OCI-LY7 (cell line): ENCODE data around the gene ACSF2. TPM values are rescaled to one million over a fixed set of nuclear protein-coding genes. Genes with fewer than 3 reads are reported as not detected.

ENCODE experiments used
- BruUV-seq: library from RNA; stranded (reverse); fragments of 400-500 nt; replicated peaks from 2 replicates; lab custom pipeline; 2021; lab: Mats Ljungman, UMichigan
- CTCF ChIA-PET: fragments of 300-600 bp; sonication (Branson Sonifier 250); formaldehyde crosslinking; loops from one replicate; lab custom pipeline; 2022; ENCODE audit warnings: antibody characterized with exemption; ENCODE audit not compliant: unreplicated experiment; lab: Charles Lee
- POLR2A ChIA-PET: fragments of 300-600 bp; sonication (Branson Sonifier 250); formaldehyde crosslinking; loops from one replicate; lab custom pipeline; 2022; ENCODE audit warnings: antibody characterized with exemption; lab: Charles Lee
- DNase-seq: peaks from one replicate; pipeline ENCODE4 v3.0.0-alpha.2; 2015; ENCODE audit warnings: low spot score
- H2AFZ ChIP-seq: fragments of 200-600 bp; sonication (generic), shearing (Covaris generic); 2 replicates; pipeline ENCODE4 v1.6.1; 2014; ENCODE audit warnings: mild to moderate bottlenecking, antibody characterized with exemption, low read length, moderate library complexity
- H3K27ac ChIP-seq: fragments of 200-600 bp; sonication (generic); 2 replicates; pipeline ENCODE4 v1.5.1; 2014; ENCODE audit warnings: mixed run types, low read depth, mild to moderate bottlenecking, moderate library complexity, low read length, inconsistent platforms; ENCODE audit not compliant: poor library complexity, severe bottlenecking
- H3K36me3 ChIP-seq: fragments of 200-600 bp; sonication (generic); 2 replicates; pipeline ENCODE4 v1.6.1; 2014; ENCODE audit warnings: mild to moderate bottlenecking, antibody characterized with exemption, low read length, moderate library complexity, mixed read lengths; ENCODE audit not compliant: insufficient read depth
- H3K4me1 ChIP-seq: fragments of 200-600 bp; sonication (generic); 2 replicates; pipeline ENCODE4 v1.5.1; 2014; ENCODE audit warnings: mild to moderate bottlenecking, low read length; ENCODE audit not compliant: insufficient read depth, poor library complexity, severe bottlenecking
- H3K4me2 ChIP-seq: fragments of 200-600 bp; sonication (generic); 2 replicates; pipeline ENCODE4 v1.6.1; 2014; ENCODE audit warnings: mild to moderate bottlenecking, low read length
- H3K4me3 ChIP-seq: fragments of 200-600 bp; sonication (generic); 2 replicates; pipeline ENCODE4 v1.5.1; 2014; ENCODE audit warnings: mild to moderate bottlenecking, low read depth, low read length; ENCODE audit not compliant: poor library complexity, severe bottlenecking
- H3K79me2 ChIP-seq: fragments of 200-600 bp; sonication (generic); 2 replicates; pipeline ENCODE4 v1.6.1; 2016; ENCODE audit warnings: low read depth, mild to moderate bottlenecking, low read length, moderate library complexity, mixed read lengths; ENCODE audit not compliant: insufficient read depth
- H3K9me2 ChIP-seq: fragments of 200-600 bp; sonication (generic); 2 replicates; pipeline ENCODE4 v1.6.1; 2016; ENCODE audit warnings: mild to moderate bottlenecking, low read length, mixed read lengths; ENCODE audit not compliant: insufficient read depth
- H3K9me3 ChIP-seq: fragments of 200-600 bp; sonication (generic); 2 replicates; pipeline ENCODE4 v1.6.1; 2014; ENCODE audit warnings: mild to moderate bottlenecking, mixed run types, low read length, mixed read lengths
- H4K20me1 ChIP-seq: fragments of 200-600 bp; sonication (generic); 2 replicates; pipeline ENCODE4 v1.6.1; 2014; ENCODE audit warnings: mild to moderate bottlenecking, antibody characterized with exemption, low read length, moderate library complexity, mixed read lengths; ENCODE audit not compliant: insufficient read depth
- CTCF ChIP-seq: fragments of 200-600 bp; sonication (generic); conservative IDR thresholded peaks from 2 replicates; pipeline ENCODE4 v1.5.1; 2014; ENCODE audit warnings: mild to moderate bottlenecking, antibody characterized with exemption, low read length, moderate library complexity, mixed read lengths
- EZH2phosphoT487 ChIP-seq: fragments of 200-600 bp; sonication (generic); IDR thresholded peaks from 2 replicates; pipeline ENCODE4 v1.6.1; 2018; ENCODE audit warnings: low read depth, borderline replicate concordance, mild to moderate bottlenecking, mixed run types, antibody characterized with exemption, low read length, moderate library complexity, mixed read lengths
- intact Hi-C: fragments of 100-400 bp; cut with micrococcal nuclease; formaldehyde crosslinking; loops from one replicate; pipeline ENCODE4 v1.10.0; 2022; ENCODE audit not compliant: unreplicated experiment
- total RNA-seq, 2 experiments: library from RNA; depleted of rRNA in 1 of 2; stranded (reverse); fragments of >200 nt in 1 of 2; shearing (Covaris generic) in 1 of 2; gene quantifications; 2 replicates each; pipeline ENCODE4 v1.2.3, GENCODE V29; 2014 to 2022

ACSF2 gene
- total RNA-seq, 2 experiments from 2014 or later, result 38.6 to 42.7 TPM

- BruUV-seq, result no TSS peak
- intact Hi-C loops, result loop anchor here (10.0 kb wide), 1 partner anchor 220 kb away; the partner anchor contains the start of gene ANKRD40
Measured at GRCh38 chr17:50484386-50485155, 58.6 kb downstream of the ACSF2 start.

GRCh38 chr17:50487213-50488096 is 61.4 kb downstream of the ACSF2 start:
- Histone ChIP-seq H4K20me1 (no peaks in the 10 kb centered on the region), H3K9me3 (no peaks in the 10 kb centered on the region), H2AFZ (no peak overlapping the region), H3K4me1 (no peaks in the 10 kb centered on the region), H3K4me2 (no peak overlapping the region), H3K9me2 (no peaks in the 10 kb centered on the region), H3K4me3 (no peak overlapping the region), H3K36me3 (peaks cover 33% of the 10 kb centered on the region), H3K79me2 (no peaks in the 10 kb centered on the region), H3K27ac (no peak overlapping the region)
- POLR2A ChIA-PET, result interaction anchor here (0.5 kb wide), 2 partner anchors 21 to 152 kb away, joined by 4 read pairs; no protein-coding TSS in a partner anchor
- intact Hi-C loops, result loop anchor here (10.0 kb wide), 1 partner anchor 217 kb away; the partner anchor contains the start of gene ANKRD40
- CTCF ChIA-PET, result no interaction called here
- TF ChIP-seq EZH2phosphoT487, result no peak
- no peak for TF ChIP-seq CTCF
- BruUV-seq, result no TSS peak
- DNase-seq, result no peak

More at GRCh38 chr17:50484386-50485155, 58.6 kb downstream of the ACSF2 start:
- no peak for DNase-seq
- Histone ChIP-seq H4K20me1 (no peaks in the 10 kb centered on the region), H3K79me2 (no peaks in the 10 kb centered on the region), H3K9me2 (no peaks in the 10 kb centered on the region), H3K4me2 (no peak overlapping the region), H3K27ac (no peak overlapping the region), H2AFZ (no peak overlapping the region), H3K9me3 (no peaks in the 10 kb centered on the region), H3K4me3 (no peak overlapping the region), H3K36me3 (peaks cover 41% of the 10 kb centered on the region), H3K4me1 (peaks cover 8% of the 10 kb centered on the region)
- ChIA-PET POLR2A (interaction anchor here (0.7 kb wide), 2 partner anchors 8 to 87 kb away, joined by 3 read pairs; no protein-coding TSS in a partner anchor), CTCF (interaction anchor here (0.6 to 0.8 kb wide), 2 partner anchors 14 to 37 kb away, joined by 3 to 15 read pairs; no protein-coding TSS in a partner anchor)
- no peak for TF ChIP-seq CTCF
- no peak for TF ChIP-seq EZH2phosphoT487
